Endothelial cell of umbilical vein (primary cell): ENCODE data around the gene INIP. TPM values are rescaled to one million over a fixed set of nuclear protein-coding genes. Genes with fewer than 3 reads are reported as not detected.

ENCODE experiments used
- BruUV-seq: library from RNA; stranded (reverse); fragments of 400-500 nt; replicated peaks from 2 replicates; lab custom pipeline; 2021; lab: Mats Ljungman, UMichigan
- CTCF ChIA-PET: fragments of 300-600, 350-600 bp; sonication (Branson Sonifier 250); formaldehyde crosslinking; loops from one replicate; lab custom pipeline; 2021; ENCODE audit warnings: antibody characterized with exemption, inconsistent platforms; lab: Charles Lee
- POLR2A ChIA-PET: fragments of 300-600, 350-600 bp; sonication (Branson Sonifier 250); formaldehyde crosslinking; loops from one replicate; lab custom pipeline; 2021; ENCODE audit warnings: antibody characterized with exemption, inconsistent platforms; lab: Charles Lee
- DNase-seq: peaks from one replicate; pipeline ENCODE4 v3.0.0-alpha.2; 2011; ENCODE audit warnings: low read depth, low spot score
- FAIRE-seq: peaks from 2 replicates; lab custom pipeline; 2011; peaks lifted over from hg19 to GRCh38; lab: Jason Lieb, UNC
- H2AFZ ChIP-seq: 2 replicates; pipeline ENCODE4 v1.6.0; 2012; ENCODE audit warnings: low read depth, low read length, control low read depth, inconsistent platforms
- H3K27ac ChIP-seq: 2 replicates; pipeline ENCODE4 v1.5.1; 2011; ENCODE audit warnings: low read depth, mild to moderate bottlenecking, control low read depth, low read length, moderate library complexity; ENCODE audit not compliant: insufficient read depth
- H3K27me3 ChIP-seq, 2 experiments: 2 replicates each; pipeline versions ENCODE4 v1.6.0 to v1.6.1; 2011; ENCODE audit warnings: low read length in 2 of 2, mixed read lengths in 1 of 2; ENCODE audit not compliant: control insufficient read depth in 2 of 2, insufficient read depth in 2 of 2
- H3K36me3 ChIP-seq, 2 experiments: 2 replicates in 1 of 2; 3 replicates in 1 of 2; pipeline ENCODE4 v1.5.1; 2011; ENCODE audit warnings: low read length in 2 of 2, mild to moderate bottlenecking in 1 of 2, moderate library complexity in 1 of 2; ENCODE audit not compliant: control insufficient read depth in 2 of 2, insufficient read depth in 2 of 2; ENCODE audit errors: extremely low read depth in 1 of 2
- H3K4me1 ChIP-seq: 3 replicates; pipeline ENCODE4 v1.5.1; 2011; ENCODE audit warnings: mild to moderate bottlenecking, low read length; ENCODE audit not compliant: control insufficient read depth, insufficient read depth; ENCODE audit errors: extremely low read depth
- H3K4me2 ChIP-seq: 2 replicates; pipeline ENCODE4 v1.6.1; 2011; ENCODE audit warnings: low read length, control low read depth, mixed read lengths; ENCODE audit not compliant: insufficient read depth
- H3K4me3 ChIP-seq, 3 experiments: fragments of 200-600 bp in 1 of 3; sonication (generic), shearing (Covaris generic) in 1 of 3; replicated peaks in 1 of 3; 2 replicates each; pipeline ENCODE4 v1.5.1; 2011 to 2016; ENCODE audit warnings: control low read depth in 3 of 3, low read length in 3 of 3, mild to moderate bottlenecking in 2 of 3, inconsistent platforms in 1 of 3, low read depth in 1 of 3, moderate library complexity in 1 of 3; ENCODE audit not compliant: insufficient read depth in 1 of 3
- H3K79me2 ChIP-seq: 2 replicates; pipeline ENCODE4 v1.6.0; 2012; ENCODE audit warnings: low read length, inconsistent platforms; ENCODE audit not compliant: control insufficient read depth, insufficient read depth
- H3K9ac ChIP-seq: replicated peaks from 2 replicates; pipeline ENCODE3; 2011; ENCODE audit warnings: low read length, control low read depth; ENCODE audit not compliant: insufficient read depth; ENCODE audit errors: extremely low read depth
- H3K9me1 ChIP-seq: replicated peaks from 3 replicates; pipeline ENCODE4 v1.6.0; 2011; ENCODE audit warnings: mild to moderate bottlenecking, low read length; ENCODE audit not compliant: control insufficient read depth, insufficient read depth; ENCODE audit errors: extremely low read depth
- H3K9me3 ChIP-seq: replicated peaks from 2 replicates; pipeline ENCODE4 v1.5.1; 2012; ENCODE audit warnings: low read length, inconsistent platforms; ENCODE audit not compliant: control insufficient read depth, insufficient read depth
- H4K20me1 ChIP-seq: replicated peaks from 2 replicates; pipeline ENCODE3; 2011; ENCODE audit warnings: mild to moderate bottlenecking, low read length; ENCODE audit not compliant: control insufficient read depth, insufficient read depth; ENCODE audit errors: extremely low read depth
- EZH2 ChIP-seq: IDR thresholded peaks from 2 replicates; pipeline ENCODE4 v1.6.1; 2012; ENCODE audit warnings: borderline replicate concordance, low read depth, mild to moderate bottlenecking, moderate library complexity, low read length, inconsistent platforms; ENCODE audit not compliant: severe bottlenecking
- FOS ChIP-seq: IDR thresholded peaks from 2 replicates; pipeline ENCODE4 v1.6.1; 2011; ENCODE audit warnings: mild to moderate bottlenecking, low read length, moderate library complexity, borderline replicate concordance; ENCODE audit not compliant: insufficient read depth
- JUN ChIP-seq: IDR thresholded peaks from 2 replicates; pipeline ENCODE4 v1.6.1; 2011; ENCODE audit warnings: borderline replicate concordance, low read depth; ENCODE audit not compliant: insufficient read length, insufficient read depth
- MYC ChIP-seq: IDR thresholded peaks from one replicate; pipeline ENCODE4 v1.6.1; 2011; ENCODE audit warnings: mild to moderate bottlenecking, low read depth, low read length
- dilution Hi-C: fragments of 300-500 bp; cut with MboI; formaldehyde crosslinking; loops from one replicate; pipeline ENCODE4 v1.15.0; 2019; ENCODE audit warnings: low sequenced_read_pairs; ENCODE audit not compliant: extremely low pct_ligation_motif_present
- intact Hi-C: fragments of 100-400 bp; cut with micrococcal nuclease; formaldehyde crosslinking; loops from one replicate; pipeline ENCODE4 v1.10.0; 2022
- polyA plus RNA-seq, 4 experiments: library from polyadenylated mRNA; depleted of rRNA in 3 of 4; stranded (reverse) in 3 of 4; unstranded in 1 of 4; fragments of >200 nt; gene quantifications; 2 replicates each; pipeline versions ENCODE4 v1.2.1 to v1.2.3, GENCODE V29; 2011 to 2012; ENCODE audit warnings: missing spikeins in 1 of 4
- total RNA-seq: library from RNA; stranded (reverse); gene quantifications from 2 replicates; pipeline ENCODE4 v1.2.3, GENCODE V29; 2021
- TF ChIP-seq, protein P1 (sequence below), 2 donors: IDR thresholded peaks; 1 replicate in 1 of 2; 2 replicates in 1 of 2; pipeline ENCODE4 v1.5.1; 2011; ENCODE audit warnings: low read length in 2 of 2, mild to moderate bottlenecking in 2 of 2, moderate library complexity in 2 of 2, control low read depth in 1 of 2, inconsistent platforms in 1 of 2, low read depth in 1 of 2; ENCODE audit not compliant: insufficient read depth in 1 of 2; ENCODE audit errors: extremely low read depth in 1 of 2

INIP gene
- total and polyA plus RNA-seq, 2 donors (not counting 3 experiments of a cell fraction or from before 2014, with no cell fraction given): 12.3 to 25.7 TPM

DNA sequence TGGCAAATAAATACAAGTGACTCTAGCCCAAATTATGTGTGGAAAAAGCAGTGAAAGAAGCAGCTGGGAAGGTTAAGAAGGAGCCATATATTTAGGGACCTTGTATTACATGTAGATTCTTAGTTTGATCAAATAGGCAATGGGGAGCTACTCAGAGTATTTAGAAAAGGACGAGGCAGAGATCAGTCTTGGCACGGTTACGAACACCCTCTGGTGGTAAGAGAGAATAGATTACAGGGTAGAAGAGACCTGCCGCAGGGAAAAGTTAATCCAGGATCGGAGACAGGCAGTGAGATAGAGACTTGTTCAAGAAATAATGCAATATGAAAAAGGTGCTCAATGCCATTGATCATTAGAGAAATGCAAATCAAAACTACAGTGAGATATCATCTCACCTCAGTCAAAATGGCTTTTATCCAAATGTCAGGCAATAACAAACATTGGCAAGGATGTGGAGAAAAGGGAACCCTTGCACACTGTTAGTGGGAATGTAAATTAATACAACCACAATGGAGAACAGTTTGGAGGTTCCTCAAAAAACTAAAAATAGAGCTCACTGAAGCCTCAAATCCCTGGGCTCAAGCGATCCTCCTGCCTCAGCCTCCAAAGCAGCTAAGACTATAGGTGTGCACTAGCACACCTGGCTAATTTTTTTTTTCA, 12.0 kb downstream of the INIP start:
- Histone ChIP-seq H3K79me2 (peaks cover 2% of the 10 kb centered on the region), H4K20me1 (no peaks in the 10 kb centered on the region), H3K9me3 (no peaks in the 10 kb centered on the region), H3K27ac (no peak overlapping the region), H3K27me3 (no peaks in the 10 kb centered on the region), H3K4me2 (no peak overlapping the region), H2AFZ (no peak overlapping the region), H3K9ac (no peak overlapping the region), H3K4me1 (no peaks in the 10 kb centered on the region), H3K9me1 (no peaks in the 10 kb centered on the region), H3K36me3 (no peaks in the 10 kb centered on the region), H3K4me3 (no peak overlapping the region)
- intact Hi-C loops: loop anchor here (2.0 kb wide), 1 partner anchor 263 kb away; no protein-coding TSS in a partner anchor
- ChIA-PET POLR2A (no interaction called here), CTCF (interaction anchor here (1.0 to 2.6 kb wide), 4 partner anchors 261 to 620 kb away, joined by 3 to 13 read pairs (median 4); no protein-coding TSS in a partner anchor)
- dilution Hi-C loops: no loop called here
- DNase-seq: peak; percentile 27
- TF ChIP-seq, protein P1, sequence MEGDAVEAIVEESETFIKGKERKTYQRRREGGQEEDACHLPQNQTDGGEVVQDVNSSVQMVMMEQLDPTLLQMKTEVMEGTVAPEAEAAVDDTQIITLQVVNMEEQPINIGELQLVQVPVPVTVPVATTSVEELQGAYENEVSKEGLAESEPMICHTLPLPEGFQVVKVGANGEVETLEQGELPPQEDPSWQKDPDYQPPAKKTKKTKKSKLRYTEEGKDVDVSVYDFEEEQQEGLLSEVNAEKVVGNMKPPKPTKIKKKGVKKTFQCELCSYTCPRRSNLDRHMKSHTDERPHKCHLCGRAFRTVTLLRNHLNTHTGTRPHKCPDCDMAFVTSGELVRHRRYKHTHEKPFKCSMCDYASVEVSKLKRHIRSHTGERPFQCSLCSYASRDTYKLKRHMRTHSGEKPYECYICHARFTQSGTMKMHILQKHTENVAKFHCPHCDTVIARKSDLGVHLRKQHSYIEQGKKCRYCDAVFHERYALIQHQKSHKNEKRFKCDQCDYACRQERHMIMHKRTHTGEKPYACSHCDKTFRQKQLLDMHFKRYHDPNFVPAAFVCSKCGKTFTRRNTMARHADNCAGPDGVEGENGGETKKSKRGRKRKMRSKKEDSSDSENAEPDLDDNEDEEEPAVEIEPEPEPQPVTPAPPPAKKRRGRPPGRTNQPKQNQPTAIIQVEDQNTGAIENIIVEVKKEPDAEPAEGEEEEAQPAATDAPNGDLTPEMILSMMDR (IDR thresholded peaks at IDR 0.05; ENCODE audit: extremely low read depth in 1 of 2, insufficient read depth in 1 of 2, low read depth in 1 of 2, low read length in 2 of 2): peak in 1 of 2 donors; percentile 16
- TF ChIP-seq EZH2 (no peak), FOS (no peak)
- no peak for FAIRE-seq
- no TSS peak for BruUV-seq

DNA sequence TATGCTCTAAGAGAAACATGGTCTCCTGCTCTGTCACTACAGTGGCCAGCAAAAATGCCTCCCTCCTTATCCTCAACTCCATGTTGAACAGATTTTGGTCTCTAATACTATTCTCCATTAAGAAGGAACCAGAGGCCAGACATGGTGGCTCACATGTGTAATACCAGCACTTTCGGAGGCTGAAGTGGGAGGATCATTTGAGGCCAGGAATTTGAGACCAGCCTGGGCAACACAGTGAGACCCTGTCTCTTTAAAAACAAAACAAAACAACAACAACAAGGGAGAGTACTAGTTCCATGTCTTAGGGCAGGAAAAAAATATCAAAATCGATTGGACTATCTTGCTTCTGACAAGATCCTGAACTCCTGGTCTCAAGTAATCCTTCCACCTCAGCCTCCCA, 14.6 kb downstream of the INIP start:
- no peak for TF ChIP-seq FOS
- no peak for TF ChIP-seq JUN
- no peak for TF ChIP-seq MYC
- FAIRE-seq (no peak), DNase-seq (no peak)
- Histone ChIP-seq H3K79me2 (no peaks in the 10 kb centered on the region), H3K9ac (no peak overlapping the region), H3K27me3 (no peaks in the 10 kb centered on the region), H3K4me1 (no peaks in the 10 kb centered on the region), H3K27ac (no peak overlapping the region), H3K4me2 (no peak overlapping the region), H2AFZ (no peak overlapping the region), H3K4me3 (no peak overlapping the region), H3K9me1 (no peaks in the 10 kb centered on the region), H3K36me3 (no peaks in the 10 kb centered on the region), H4K20me1 (no peaks in the 10 kb centered on the region), H3K9me3 (no peaks in the 10 kb centered on the region)
- ChIA-PET POLR2A (no interaction called here), CTCF (interaction anchor here (0.6 to 1.6 kb wide), 3 partner anchors 10 to 302 kb away, joined by 3 to 4 read pairs (median 4); no protein-coding TSS in a partner anchor)
- no TSS peak for BruUV-seq
- intact Hi-C loops (no loop called here), dilution Hi-C loops (no loop called here)
